Heart left ventricle (tissue), 16 donors: ENCODE measurements around the gene PRKCA. TPM values are rescaled to one million over a fixed set of nuclear protein-coding genes. Genes with fewer than 3 reads are reported as not detected.

Experiments
- ATAC-seq, 4 donors: fragments of 200-7000 bp; cut with Tn5 transposase; one replicate each; pipeline ENCODE4 v1.9.1; 2020 to 2022; ENCODE audit warnings: moderate library complexity in 4 of 4, mild to moderate bottlenecking in 3 of 4, moderate number of reproducible peaks in 1 of 4
- DNase-seq, 5 donors: peaks; one replicate each; pipeline ENCODE4 v3.0.0-alpha.2; 2020
- H3K27ac ChIP-seq, 12 donors: fragments of 200-600 bp; sonication (generic) in 4 of 12; one replicate each; pipeline versions ENCODE4 v1.5.0 to v1.8.0; 2016 to 2022; ENCODE audit warnings: mild to moderate bottlenecking in 2 of 12
- H3K27me3 ChIP-seq, 9 donors: fragments of 200-600 bp; sonication (generic) in 2 of 9; one replicate each; pipeline versions ENCODE4 v1.5.1 to v1.8.0; 2016 to 2022; ENCODE audit warnings: mild to moderate bottlenecking in 3 of 9
- H3K36me3 ChIP-seq, 9 donors: fragments of 200-600 bp; sonication (generic) in 2 of 9; one replicate each; pipeline versions ENCODE4 v1.5.0 to v1.8.0; 2018 to 2022; ENCODE audit warnings: mild to moderate bottlenecking in 2 of 9
- H3K4me1 ChIP-seq, 12 donors: fragments of 200-600 bp; sonication (generic) in 4 of 12; one replicate each; pipeline versions ENCODE4 v1.5.0 to v1.8.0; 2016 to 2022; ENCODE audit warnings: mild to moderate bottlenecking in 3 of 12
- H3K4me3 ChIP-seq, 12 donors: fragments of 200-600 bp; sonication (generic) in 4 of 12; one replicate each; pipeline versions ENCODE4 v1.5.0 to v1.8.0; 2017 to 2022; ENCODE audit warnings: mild to moderate bottlenecking in 9 of 12, moderate library complexity in 4 of 12
- H3K9me3 ChIP-seq, 12 donors: fragments of 200-600 bp; sonication (generic) in 4 of 12; one replicate each; pipeline versions ENCODE4 v1.5.0 to v1.8.0; 2016 to 2022; ENCODE audit warnings: mild to moderate bottlenecking in 1 of 12
- POLR2A ChIP-seq, 2 donors: fragments of 450-650 bp; IDR thresholded peaks; one replicate each; pipeline ENCODE4 v1.6.1; 2017; ENCODE audit warnings: antibody characterized with exemption in 2 of 2, mild to moderate bottlenecking in 2 of 2, moderate library complexity in 2 of 2
- whole genome bisulfite sequencing, 4 donors: extraction: QIAGEN DNeasy Blood & Tissue Kit in 2 of 4; methylation state at CpG; one replicate each; pipeline versions ENCODE4 v1.1.5 to v1.1.7; 2013 to 2018; 5-methylcytosine and 5-hydroxymethylcytosine counted together
- intact Hi-C, 10 donors: fragments of 100-400 bp; cut with DNase I; formaldehyde crosslinking; loops; one replicate each; pipeline versions ENCODE4 v1.11.1 to v1.14.2; 2022
- polyA plus RNA-seq, 2 donors: library from polyadenylated mRNA; stranded (reverse); fragments of 200-250 nt; gene quantifications; one replicate each; pipeline ENCODE4 v1.2.3, GENCODE V29; 2013
- total RNA-seq, 9 donors: library from RNA; depleted of rRNA in 2 of 9; stranded (reverse); fragments of >200 nt in 2 of 9; fragmentation: NEBNext Ultra II Directional in 3 of 9; extraction: Animal tissue kit (Norgen Biotek cat#: 25700) in 3 of 9; gene quantifications; one replicate each; pipeline versions ENCODE4 v1.1.0 to v1.2.4, GENCODE V29; 2016 to 2023
- TF ChIP-seq, protein P1 (sequence below), 12 donors: fragments of 200-600 bp; sonication (generic) in 4 of 12; IDR thresholded peaks; one replicate each; pipeline versions ENCODE4 v1.5.0 to v1.8.0; 2018 to 2022; ENCODE audit warnings: antibody characterized with exemption in 12 of 12, mild to moderate bottlenecking in 5 of 12
- donor health status: ischemic (EF 13 %, LVEDD 7.1; RV severe dilation, severe dysfunction).
- donor health status: healthy with polysubstance abuse.
- donor health status: DM: no; HTN: yes; CAD: no.
- donor health status: DM: no; HTN: no; CAD: no.
- donor health status: ischemic (EF 25% LVEDD 6.9; RV normal size, moderate dysfunction).
- donor health status: ischemic (EF 25% LVEDD 5.7; RV mildly dilated, moderate dysfunction).
- donor health status: healthy.
- donor health status: DM: yes; HTN: yes; CAD: no.
- donor health status: ischemic (EF 35%, LVEDD 5.7; RV mildly dilated, moderate dysfunction).
- donor health status: nonischemic (EF 11% LVEDD 7.7; RV severe dilation, severe dysfunction).
- donor health status: DM: yes; HTN: yes; CAD: no.
- donor health status: PGD.
- donor health status: ischemic (EF 29% LVEDD 5.4; RV normal size, mild dysfunction).
- donor health status: nonischemic (EF 23%, LVEDD 6.1; RV moderate dilation, normal function).

Gene PRKCA
- total and polyA plus RNA-seq, 11 donors, result 3.4 to 26.8 (median 11.4) TPM

DNA sequence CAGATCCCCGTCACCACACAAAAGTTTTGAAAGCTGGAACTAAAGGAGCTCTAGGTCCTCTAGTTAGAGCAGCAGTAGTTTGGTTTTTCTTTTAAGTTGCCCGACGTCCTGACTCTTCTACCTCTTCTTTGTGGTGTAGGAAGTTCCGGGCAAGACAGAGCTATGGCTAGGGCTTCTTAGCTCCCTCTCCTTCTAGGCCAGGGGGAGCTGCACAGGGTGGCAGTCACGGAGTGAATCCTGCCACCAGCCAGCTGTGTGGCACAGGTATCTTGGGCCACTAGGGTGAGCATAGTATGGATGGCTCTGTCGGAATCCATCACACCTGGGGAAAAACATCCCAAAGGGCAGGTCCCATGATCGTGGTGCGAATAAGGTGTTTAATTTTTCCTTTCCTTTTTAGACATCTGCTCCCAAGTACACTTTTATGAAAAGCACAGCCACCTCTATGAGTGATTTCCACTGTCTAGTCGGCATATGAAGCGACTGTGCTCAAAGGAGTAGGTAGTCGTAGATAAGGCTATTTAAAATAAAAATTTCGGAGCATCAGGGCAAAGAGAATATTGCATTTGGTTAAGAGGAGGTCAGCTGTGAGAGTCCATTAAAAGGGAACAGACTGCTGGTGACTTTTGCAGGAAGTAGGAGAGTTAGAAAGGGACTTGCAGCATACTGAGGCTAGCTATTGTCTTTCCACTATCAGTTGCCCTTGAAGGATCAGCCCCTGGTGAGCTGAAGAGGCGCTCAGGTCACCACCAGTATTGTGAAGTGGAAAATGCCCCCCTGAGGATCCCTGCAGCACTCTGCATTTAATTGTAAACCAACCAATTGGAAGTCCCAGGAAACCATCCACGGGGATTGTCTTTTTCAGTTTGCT, 2.1 kb downstream of the PRKCA start:
- no peak for DNase-seq
- Histone ChIP-seq H3K36me3 (no peaks in the 10 kb centered on the region), H3K27ac (peak overlapping the region in 8 of 12 donors; percentile 9 to 90 (median 30)), H3K4me3 (peak overlapping the region in 10 of 12 donors; percentile 79 to 94 (median 86)), H3K4me1 (peaks cover 0 to 32% (median 7%) of the 10 kb centered on the region in 12 donors), H3K27me3 (no peaks in the 10 kb centered on the region), H3K9me3 (peaks cover 0 to 6% (median 0%) of the 10 kb centered on the region in 12 donors)
- intact Hi-C loops, result loop anchor here in 2 of 10 donors (5.0 to 10.0 kb wide), 4 partner anchors 43 to 260 kb away; partner anchors contain the start of gene CEP112 (in 1 of the 2)
- ATAC-seq, result no peak
- WGBS, 4 donors, result 68 to 72% (median 71%) methylated on average over 14 of the region's 14 CpGs
- TF ChIP-seq, protein P1, sequence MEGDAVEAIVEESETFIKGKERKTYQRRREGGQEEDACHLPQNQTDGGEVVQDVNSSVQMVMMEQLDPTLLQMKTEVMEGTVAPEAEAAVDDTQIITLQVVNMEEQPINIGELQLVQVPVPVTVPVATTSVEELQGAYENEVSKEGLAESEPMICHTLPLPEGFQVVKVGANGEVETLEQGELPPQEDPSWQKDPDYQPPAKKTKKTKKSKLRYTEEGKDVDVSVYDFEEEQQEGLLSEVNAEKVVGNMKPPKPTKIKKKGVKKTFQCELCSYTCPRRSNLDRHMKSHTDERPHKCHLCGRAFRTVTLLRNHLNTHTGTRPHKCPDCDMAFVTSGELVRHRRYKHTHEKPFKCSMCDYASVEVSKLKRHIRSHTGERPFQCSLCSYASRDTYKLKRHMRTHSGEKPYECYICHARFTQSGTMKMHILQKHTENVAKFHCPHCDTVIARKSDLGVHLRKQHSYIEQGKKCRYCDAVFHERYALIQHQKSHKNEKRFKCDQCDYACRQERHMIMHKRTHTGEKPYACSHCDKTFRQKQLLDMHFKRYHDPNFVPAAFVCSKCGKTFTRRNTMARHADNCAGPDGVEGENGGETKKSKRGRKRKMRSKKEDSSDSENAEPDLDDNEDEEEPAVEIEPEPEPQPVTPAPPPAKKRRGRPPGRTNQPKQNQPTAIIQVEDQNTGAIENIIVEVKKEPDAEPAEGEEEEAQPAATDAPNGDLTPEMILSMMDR (IDR thresholded peaks at IDR 0.05), result no peak
- TF ChIP-seq POLR2A (IDR thresholded peaks at IDR 0.05), result no peak

DNA sequence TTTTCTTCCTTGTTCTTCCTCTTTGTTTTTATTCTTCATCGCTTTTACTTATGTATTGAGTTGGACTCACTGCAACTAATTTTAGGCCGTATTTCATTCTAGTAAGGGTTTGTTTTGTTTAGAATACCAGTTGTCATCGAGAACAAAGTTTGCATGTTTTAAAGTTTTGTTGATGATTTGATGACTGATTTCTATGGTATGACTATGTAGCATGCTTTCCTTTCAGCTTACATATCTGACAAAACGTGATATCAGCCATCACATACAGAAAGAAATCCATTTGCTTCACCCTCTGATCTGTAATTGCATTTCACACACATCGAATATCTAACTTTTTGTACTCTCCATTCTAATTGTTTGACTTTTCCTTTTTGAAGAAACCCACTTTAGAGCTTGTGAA, 4.0 kb downstream of the PRKCA start:
- TF ChIP-seq POLR2A (IDR thresholded peaks at IDR 0.05), result no peak
- TF ChIP-seq, protein P1 (IDR thresholded peaks at IDR 0.05), result no peak
- peak overlapping the region in 2 of 12 donors; percentile 9 to 86 for H3K27ac ChIP-seq
- DNase-seq (no peak), ATAC-seq (no peak)
- WGBS, 4 donors, result 74 to 90% (median 78%) methylated on average over 5 of the region's 5 CpGs
- peaks cover 0 to 29% (median 5%) of the 10 kb centered on the region in 12 donors for H3K4me1 ChIP-seq
- peak overlapping the region in 2 of 12 donors; percentile 79 to 89 for H3K4me3 ChIP-seq
- no peaks in the 10 kb centered on the region for H3K27me3 ChIP-seq
- peaks cover 0 to 6% (median 0%) of the 10 kb centered on the region in 12 donors for H3K9me3 ChIP-seq
- H3K36me3 ChIP-seq, result peaks cover 0 to 7% (median 0%) of the 10 kb centered on the region in 9 donors
- intact Hi-C loops, result loop anchor here in 1 of 10 donors (5.0 to 10.0 kb wide), 3 partner anchors 41 to 258 kb away; partner anchors contain the start of gene CEP112

DNA sequence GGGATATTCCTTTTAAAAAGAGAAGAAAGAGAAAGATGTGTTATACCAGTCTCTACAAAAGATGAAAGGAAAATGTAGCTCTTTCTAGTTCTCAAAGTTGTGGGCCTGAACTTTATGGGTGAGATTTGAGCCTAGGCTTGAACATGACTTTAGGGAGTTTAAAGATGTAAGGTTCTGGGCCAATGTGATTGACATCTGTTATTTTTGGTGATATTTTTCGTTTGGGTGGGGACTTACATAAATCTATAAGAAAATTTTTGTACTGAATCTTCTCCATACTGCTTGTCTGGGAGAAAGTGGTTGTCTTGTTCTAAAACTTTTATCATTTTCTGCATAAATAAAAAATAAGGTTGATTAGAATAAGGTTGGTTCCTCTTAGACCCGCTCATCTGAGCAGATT, 4.8 kb downstream of the PRKCA start:
- DNase-seq (no peak), ATAC-seq (no peak)
- Histone ChIP-seq H3K9me3 (peaks cover 0 to 6% (median 0%) of the 10 kb centered on the region in 12 donors), H3K4me3 (no peak overlapping the region), H3K4me1 (peaks cover 0 to 25% (median 3%) of the 10 kb centered on the region in 12 donors), H3K36me3 (peaks cover 0 to 7% (median 0%) of the 10 kb centered on the region in 9 donors), H3K27me3 (no peaks in the 10 kb centered on the region), H3K27ac (peak overlapping the region in 1 of 12 donors; percentile 86)
- TF ChIP-seq, protein P1 (IDR thresholded peaks at IDR 0.05), result no peak
- no peak for TF ChIP-seq POLR2A (IDR thresholded peaks at IDR 0.05)
- intact Hi-C loops, result loop anchor here in 1 of 10 donors (5.0 to 10.0 kb wide), 3 partner anchors 40 to 258 kb away; partner anchors contain the start of gene CEP112
- WGBS, 4 donors, result 84 to 93% (median 89%) methylated on average over 2 of the region's 2 CpGs

DNA sequence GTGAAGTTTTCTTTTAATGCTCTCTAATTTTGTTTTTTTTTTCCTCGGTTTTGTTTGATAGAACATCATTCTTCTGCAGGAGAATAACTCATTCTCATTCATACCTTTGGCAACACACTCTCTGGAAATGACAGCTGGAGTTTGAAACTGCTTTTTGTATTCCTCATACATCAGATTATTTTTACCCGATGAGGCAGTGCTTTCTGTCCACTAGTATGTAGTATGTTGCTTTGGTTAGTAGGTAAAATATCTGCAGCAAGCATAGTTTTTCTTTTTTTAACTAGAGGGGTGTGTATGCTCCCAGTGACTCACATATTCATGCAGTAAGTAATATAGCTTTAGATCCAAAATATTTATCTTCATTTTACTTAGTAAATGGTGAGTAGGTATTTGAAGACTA, 6.4 kb downstream of the PRKCA start:
- intact Hi-C loops, result loop anchor here in 1 of 10 donors (5.0 to 10.0 kb wide), 3 partner anchors 38 to 256 kb away; partner anchors contain the start of gene CEP112
- no peak for TF ChIP-seq POLR2A (IDR thresholded peaks at IDR 0.05)
- TF ChIP-seq, protein P1 (IDR thresholded peaks at IDR 0.05), result no peak

More for the DNA sequence above, 6.4 kb downstream of the PRKCA start:
- WGBS, 4 donors, result 56 to 83% (median 68%) methylated on average over 2 of the region's 2 CpGs
- Histone ChIP-seq H3K9me3 (peaks cover 0 to 6% (median 0%) of the 10 kb centered on the region in 12 donors), H3K27ac (no peak overlapping the region), H3K36me3 (peaks cover 0 to 7% (median 0%) of the 10 kb centered on the region in 9 donors), H3K27me3 (no peaks in the 10 kb centered on the region), H3K4me3 (no peak overlapping the region), H3K4me1 (peaks cover 0 to 21% (median under 1%) of the 10 kb centered on the region in 12 donors)
- ATAC-seq (no peak), DNase-seq (no peak)
